Caco-2 (cell line): ENCODE results near the gene AKT3. TPM values are rescaled to one million over a fixed set of nuclear protein-coding genes. Genes with fewer than 3 reads are reported as not detected.

ENCODE experiments used
- BruUV-seq: library from RNA; stranded (reverse); fragments of 400-500 nt; replicated peaks from 2 replicates; lab custom pipeline; 2021; lab: Mats Ljungman, UMichigan
- CTCF ChIA-PET: fragments of 300-600 bp; sonication (Branson Sonifier 250); formaldehyde crosslinking; loops from one replicate; lab custom pipeline; 2022; ENCODE audit warnings: antibody characterized with exemption; lab: Charles Lee
- POLR2A ChIA-PET: fragments of 300-600 bp; sonication (Branson Sonifier 250); formaldehyde crosslinking; loops from one replicate; lab custom pipeline; 2022; ENCODE audit warnings: antibody characterized with exemption; lab: Charles Lee
- DNase-seq, 2 experiments: peaks; one replicate each; pipeline versions ENCODE4 v3.0.0 to v3.0.0-alpha.2; 2020 to 2022
- H3K27me3 ChIP-seq: replicated peaks from 2 replicates; pipeline ENCODE4 v1.6.0; 2011; ENCODE audit warnings: low read length; ENCODE audit not compliant: control insufficient read depth, insufficient read depth
- H3K36me3 ChIP-seq: 2 replicates; pipeline ENCODE4 v1.5.1; 2011; ENCODE audit warnings: low read length; ENCODE audit not compliant: control insufficient read depth, insufficient read depth
- H3K4me1 ChIP-seq: fragments of 250-450 bp; sonication (Bioruptor Pico); 2 replicates; pipeline ENCODE4 v1.5.1; 2020; ENCODE audit warnings: mild to moderate bottlenecking
- H3K4me3 ChIP-seq: 2 replicates; pipeline ENCODE4 v1.5.1; 2011; ENCODE audit warnings: low read depth, mild to moderate bottlenecking, control low read depth, low read length
- H3K9me3 ChIP-seq: fragments of 250-450 bp; sonication (Bioruptor Pico); 2 replicates; pipeline ENCODE4 v1.5.1; 2020; ENCODE audit warnings: mild to moderate bottlenecking, moderate library complexity
- H3K27ac Mint-ChIP-seq: one replicate; pipeline ENCODE4 v1.8.0; 2022; ENCODE audit warnings: mixed read lengths; ENCODE audit not compliant: unreplicated experiment
- H3K27me3 Mint-ChIP-seq: one replicate; pipeline ENCODE4 v1.8.0; 2022; ENCODE audit warnings: mixed read lengths; ENCODE audit not compliant: insufficient read depth, unreplicated experiment
- H3K36me3 Mint-ChIP-seq: one replicate; pipeline ENCODE4 v1.8.0; 2022; ENCODE audit warnings: mild to moderate bottlenecking, mixed read lengths; ENCODE audit not compliant: insufficient read depth, unreplicated experiment
- H3K4me1 Mint-ChIP-seq: one replicate; pipeline ENCODE4 v1.8.0; 2022; ENCODE audit warnings: low read depth, mixed read lengths; ENCODE audit not compliant: unreplicated experiment
- H3K4me3 Mint-ChIP-seq: one replicate; pipeline ENCODE4 v1.8.0; 2022; ENCODE audit warnings: mild to moderate bottlenecking, moderate library complexity, mixed read lengths; ENCODE audit not compliant: unreplicated experiment
- H3K9me3 Mint-ChIP-seq: one replicate; pipeline ENCODE4 v1.8.0; 2022; ENCODE audit warnings: mixed read lengths; ENCODE audit not compliant: unreplicated experiment
- CTCF ChIP-seq, 2 experiments: fragments of 200-600 bp in 1 of 2; IDR thresholded peaks; 1 replicate in 1 of 2; 2 replicates in 1 of 2; pipeline versions ENCODE4 v1.5.1 to v1.8.0; 2011 to 2022; ENCODE audit warnings: antibody characterized with exemption in 1 of 2, control low read depth in 1 of 2, inconsistent platforms in 1 of 2, low read depth in 1 of 2, low read length in 1 of 2, mild to moderate bottlenecking in 1 of 2, moderate library complexity in 1 of 2; ENCODE audit not compliant: insufficient read depth in 1 of 2, severe bottlenecking in 1 of 2, unreplicated experiment in 1 of 2
- intact Hi-C: fragments of 100-400 bp; cut with micrococcal nuclease; formaldehyde crosslinking; loops from one replicate; pipeline ENCODE4 v1.10.0; 2022; ENCODE audit not compliant: unreplicated experiment
- total RNA-seq: library from RNA; stranded (reverse); gene quantifications from 2 replicates; pipeline ENCODE4 v1.2.3, GENCODE V29; 2022

AKT3 gene
- total RNA-seq, 1 experiment from 2014 or later, result 3.7 TPM

GRCh38 chr1:243575070-243575469 lies 275.0 kb downstream of the AKT3 start:
- Mint-ChIP-seq H3K9me3 (no peaks in the 10 kb centered on the region), H3K36me3 (no peaks in the 10 kb centered on the region), H3K4me3 (no peak overlapping the region), H3K27ac (no peak overlapping the region), H3K4me1 (no peaks in the 10 kb centered on the region), H3K27me3 (peaks cover 3% of the 10 kb centered on the region)
- POLR2A ChIA-PET, result no interaction called here
- TF ChIP-seq CTCF (IDR thresholded peaks at IDR 0.05; ENCODE audit: insufficient read depth in 1 of 2, low read depth in 1 of 2, low read length in 1 of 2, severe bottlenecking in 1 of 2, unreplicated experiment in 1 of 2), result no peak
- H3K27me3 ChIP-seq, result no peaks in the 10 kb centered on the region
- intact Hi-C loops, result no loop called here
- no peak overlapping the region for H3K4me3 ChIP-seq
- no peak for DNase-seq
- CTCF ChIA-PET, result no interaction called here
- BruUV-seq, result no TSS peak
- no peaks in the 10 kb centered on the region for H3K36me3 ChIP-seq
- no peaks in the 10 kb centered on the region for H3K4me1 ChIP-seq
- no peaks in the 10 kb centered on the region for H3K9me3 ChIP-seq

DNA sequence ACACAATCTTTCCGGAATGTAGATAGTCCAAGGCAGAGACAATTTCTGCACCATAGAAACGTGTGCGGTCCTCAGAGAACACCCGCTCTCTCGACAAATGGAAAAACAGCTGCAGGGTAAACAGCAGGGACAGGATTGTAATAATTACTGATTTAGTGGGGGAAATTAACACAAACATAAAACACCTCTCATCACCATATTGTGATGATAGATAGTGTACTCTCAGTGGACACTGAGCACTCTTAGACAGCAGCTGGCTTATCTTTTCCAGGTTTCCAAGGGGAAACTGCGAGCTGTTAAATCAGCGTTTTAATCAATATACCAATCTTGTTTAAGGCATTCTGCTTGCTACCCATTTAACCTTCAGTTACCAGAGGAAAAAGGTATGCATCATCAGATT lies 277.1 kb downstream of the AKT3 start:
- H3K4me1 ChIP-seq, result no peaks in the 10 kb centered on the region
- no peak overlapping the region for H3K4me3 Mint-ChIP-seq
- no peak for DNase-seq
- intact Hi-C loops, result no loop called here
- POLR2A ChIA-PET, result no interaction called here
- no peaks in the 10 kb centered on the region for H3K36me3 Mint-ChIP-seq
- H3K27ac Mint-ChIP-seq, result no peak overlapping the region
- no peaks in the 10 kb centered on the region for H3K9me3 Mint-ChIP-seq
- H3K4me1 Mint-ChIP-seq, result no peaks in the 10 kb centered on the region
- BruUV-seq, result no TSS peak
- H3K4me3 ChIP-seq, result no peak overlapping the region
- CTCF ChIA-PET, result no interaction called here
- H3K27me3 Mint-ChIP-seq, result peaks cover 3% of the 10 kb centered on the region
- no peaks in the 10 kb centered on the region for H3K27me3 ChIP-seq
- TF ChIP-seq CTCF (IDR thresholded peaks at IDR 0.05; ENCODE audit: insufficient read depth in 1 of 2, low read depth in 1 of 2, low read length in 1 of 2, severe bottlenecking in 1 of 2, unreplicated experiment in 1 of 2), result no peak
- no peaks in the 10 kb centered on the region for H3K36me3 ChIP-seq
- no peaks in the 10 kb centered on the region for H3K9me3 ChIP-seq

- H3K36me3 ChIP-seq, result no peaks in the 10 kb centered on the region
- Mint-ChIP-seq H3K9me3 (no peaks in the 10 kb centered on the region), H3K27ac (no peak overlapping the region), H3K4me3 (no peak overlapping the region), H3K4me1 (no peaks in the 10 kb centered on the region), H3K36me3 (no peaks in the 10 kb centered on the region), H3K27me3 (peaks cover 3% of the 10 kb centered on the region)
- POLR2A ChIA-PET, result no interaction called here
- BruUV-seq, result no TSS peak
- intact Hi-C loops, result no loop called here
- DNase-seq, result no peak
- no peak for TF ChIP-seq CTCF (IDR thresholded peaks at IDR 0.05; ENCODE audit: insufficient read depth in 1 of 2, low read depth in 1 of 2, low read length in 1 of 2, severe bottlenecking in 1 of 2, unreplicated experiment in 1 of 2)
- H3K4me3 ChIP-seq, result no peak overlapping the region
- H3K27me3 ChIP-seq, result no peaks in the 10 kb centered on the region
- CTCF ChIA-PET, result no interaction called here
- H3K9me3 ChIP-seq, result no peaks in the 10 kb centered on the region
- no peaks in the 10 kb centered on the region for H3K4me1 ChIP-seq
Observed at GRCh38 chr1:243568793-243569192, 281.2 kb downstream of the AKT3 start.
